Stimulated activated CD4-positive, alpha-beta T cell treated with anti-CD3 and anti-CD28 coated beads, Interleukin-4, amount 100 ng/mL, for 1 hour (primary cell): ENCODE data around the gene CABCOCO1.
"Not testable (repeated sequence)": the region's sequence is repeated elsewhere in the genome, so short reads cannot be mapped to it uniquely, and the experiment has no call there.

Source experiments
- DNase-seq: peaks from one replicate; pipeline ENCODE4 v3.0.0-alpha.2; 2020

CABCOCO1 gene

DNA sequence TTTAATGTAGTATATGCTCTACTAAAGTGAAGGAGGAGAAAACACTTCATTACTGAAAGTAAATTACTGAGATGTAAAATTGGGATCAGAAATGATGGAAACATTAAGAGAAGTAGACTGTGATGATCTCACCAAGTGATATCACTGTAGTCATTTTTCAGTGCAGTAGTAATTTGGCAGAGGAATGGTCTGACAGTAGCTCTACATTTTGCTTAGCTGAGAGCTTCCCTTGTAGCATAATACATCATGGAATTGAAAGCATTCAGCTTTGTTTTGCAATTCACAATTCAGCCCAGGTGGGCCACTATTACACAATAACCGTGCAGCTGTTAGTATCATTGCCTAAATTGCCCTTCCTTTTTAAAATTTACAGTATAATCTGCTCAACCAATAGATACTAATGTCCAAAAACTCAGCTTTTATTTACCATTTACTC, 19.4 kb upstream of the CABCOCO1 start:
- no peak for DNase-seq

GRCh38 chr10:61653699-61654098, 9.0 kb upstream of the CABCOCO1 start:
- no peak for DNase-seq

GRCh38 chr10:61655335-61655851, 7.3 kb upstream of the CABCOCO1 start:
- DNase-seq: no peak

DNA sequence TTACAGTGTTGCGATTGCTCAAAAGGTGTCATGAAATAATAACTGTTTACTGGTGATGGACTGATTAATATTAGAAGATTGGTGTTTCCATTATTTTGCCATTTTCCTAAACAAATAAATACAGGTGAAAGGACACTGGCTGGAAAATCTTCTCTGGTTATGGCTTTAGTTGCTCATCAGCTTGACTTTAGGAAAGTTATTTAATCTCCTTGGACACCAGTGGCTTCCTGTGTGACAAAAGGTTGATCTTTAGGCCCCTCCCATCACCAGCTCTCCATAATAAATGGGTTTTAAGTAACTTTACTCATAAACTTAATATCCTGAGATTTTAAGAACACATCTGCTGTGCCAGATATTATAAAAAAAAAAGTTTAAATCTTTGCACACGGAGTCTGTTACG, 737 bp downstream of the CABCOCO1 start:
- DNase-seq: no peak

DNA sequence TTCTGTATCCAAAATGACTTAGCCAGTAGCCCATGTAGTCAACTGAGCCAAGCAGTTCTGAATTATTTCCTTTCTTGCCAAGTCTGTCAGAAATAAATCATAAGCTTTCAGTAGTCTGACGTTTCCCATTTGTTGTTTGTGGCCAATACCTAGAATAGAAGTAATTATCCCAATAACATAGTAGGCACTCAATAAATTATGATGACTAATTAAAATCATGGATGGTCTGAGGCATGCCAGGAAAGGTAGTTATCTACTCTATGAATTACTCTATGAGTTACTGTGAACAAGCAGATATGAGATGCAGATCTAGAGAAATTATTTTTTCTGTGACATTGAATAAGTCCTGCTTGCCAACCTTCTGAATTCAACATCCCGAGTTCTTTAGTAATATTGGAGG, 2.3 kb downstream of the CABCOCO1 start:
- no peak for DNase-seq

DNA sequence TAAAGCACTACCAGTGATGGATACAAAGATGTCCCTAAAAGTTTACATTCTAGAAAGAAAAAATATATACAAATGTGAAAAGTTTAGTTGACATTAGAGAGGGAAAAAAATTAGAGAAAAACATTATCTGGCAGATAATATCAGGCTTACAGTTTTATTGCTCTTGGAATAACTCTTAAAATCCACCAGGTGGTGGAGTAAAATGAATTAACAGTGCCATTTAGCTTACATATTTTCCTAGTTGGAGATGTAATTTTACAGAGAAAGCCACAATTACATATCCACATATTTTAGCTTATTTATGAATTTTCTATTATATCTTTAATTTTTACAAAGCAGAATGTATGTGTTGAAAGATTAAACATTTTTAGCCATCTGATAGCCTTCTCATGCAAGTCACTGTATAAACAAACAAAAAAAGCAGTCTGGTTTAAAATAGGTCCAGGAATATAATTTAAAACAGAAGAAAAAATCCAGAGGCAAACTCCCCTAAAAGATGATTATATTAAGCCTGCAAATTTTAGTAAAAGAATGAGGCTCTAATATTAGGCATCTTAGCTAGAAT, 6.5 kb downstream of the CABCOCO1 start:
- no peak for DNase-seq

DNA sequence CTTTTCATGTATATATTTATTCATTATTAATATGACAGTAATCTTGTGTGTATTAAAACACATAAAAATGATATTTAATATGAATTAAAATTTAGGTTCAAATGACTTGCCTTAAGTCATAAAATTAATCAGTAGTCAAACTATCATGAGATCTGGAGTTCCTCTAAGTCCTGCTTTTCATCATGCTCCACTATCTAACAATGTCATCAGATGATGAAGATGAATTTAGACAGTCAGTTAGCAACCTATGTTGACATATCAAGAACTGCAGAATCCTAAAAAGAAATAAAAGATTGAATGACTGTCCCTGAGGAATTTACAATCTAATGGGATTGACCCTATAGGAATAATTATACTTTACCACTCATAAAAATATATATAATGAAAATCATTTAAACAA, 7.1 kb downstream of the CABCOCO1 start:
- no peak for DNase-seq

GRCh38 chr10:61673360-61673759, 10.6 kb downstream of the CABCOCO1 start:
- no peak for DNase-seq

DNA sequence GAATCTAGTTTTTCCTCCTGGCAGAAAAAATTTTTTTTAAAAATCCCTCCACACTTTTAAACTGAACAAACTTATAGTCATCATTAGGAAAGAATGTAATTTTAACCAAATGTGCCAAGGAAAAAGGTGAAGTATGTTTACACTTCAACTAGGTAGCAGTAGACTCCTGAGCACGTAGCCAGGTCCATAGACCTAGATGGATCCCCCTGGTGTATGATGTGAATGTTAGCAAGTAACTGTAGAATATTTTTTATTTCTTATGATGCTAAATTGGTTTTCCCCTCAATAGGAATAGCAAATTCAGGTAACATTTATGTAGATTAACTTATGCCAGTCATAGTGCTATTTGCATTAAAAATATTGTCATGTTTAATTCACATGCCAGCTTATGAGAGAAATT, 19.6 kb downstream of the CABCOCO1 start:
- no peak for DNase-seq

DNA sequence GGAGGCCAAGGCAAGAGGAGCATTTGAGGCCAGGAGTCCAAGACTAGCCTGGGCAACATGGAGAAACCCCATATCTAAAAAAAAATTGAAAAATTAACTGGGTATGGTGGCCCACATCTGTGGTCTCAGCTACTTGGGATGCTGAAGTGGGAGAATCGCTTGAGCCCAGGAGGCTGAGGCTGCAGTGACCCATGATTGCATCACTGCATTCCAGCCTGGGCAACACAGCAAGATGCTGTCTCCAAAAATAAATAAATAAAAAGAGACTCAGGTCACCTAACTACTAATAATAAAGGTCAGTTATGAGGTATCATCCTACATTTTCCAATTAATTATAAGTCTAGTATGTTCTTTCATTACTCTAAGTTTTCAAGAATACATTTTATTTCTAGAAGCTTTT, 20.6 kb downstream of the CABCOCO1 start:
- no peak for DNase-seq

- no peak for DNase-seq
Measured at GRCh38 chr10:61684894-61685507, 22.3 kb downstream of the CABCOCO1 start.

GRCh38 chr10:61688551-61689308, 26.0 kb downstream of the CABCOCO1 start:
- DNase-seq: no peak

DNA sequence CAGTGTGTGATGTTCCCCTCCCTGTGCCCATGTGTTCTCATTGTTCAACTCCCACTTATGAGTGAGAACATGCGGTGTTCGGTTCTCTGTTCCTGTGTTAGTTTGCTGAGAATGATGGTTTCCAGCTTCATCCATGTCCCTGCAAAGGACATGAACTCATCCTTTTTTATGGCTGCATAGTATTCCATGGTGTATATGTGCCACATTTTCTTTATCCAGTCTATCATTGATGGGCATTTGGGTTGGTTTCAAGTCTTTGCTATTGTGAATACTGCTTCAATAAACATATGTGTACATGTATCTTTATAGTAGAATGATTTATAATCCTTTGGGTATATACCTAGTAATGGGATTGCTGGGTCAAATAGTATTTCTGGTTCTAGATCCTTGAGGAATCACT, 28.9 kb downstream of the CABCOCO1 start:
- DNase-seq: not testable (repeated sequence)

GRCh38 chr10:61692447-61693010, 29.8 kb downstream of the CABCOCO1 start:
- no peak for DNase-seq

GRCh38 chr10:61698968-61699655, 36.4 kb downstream of the CABCOCO1 start:
- DNase-seq: no peak

DNA sequence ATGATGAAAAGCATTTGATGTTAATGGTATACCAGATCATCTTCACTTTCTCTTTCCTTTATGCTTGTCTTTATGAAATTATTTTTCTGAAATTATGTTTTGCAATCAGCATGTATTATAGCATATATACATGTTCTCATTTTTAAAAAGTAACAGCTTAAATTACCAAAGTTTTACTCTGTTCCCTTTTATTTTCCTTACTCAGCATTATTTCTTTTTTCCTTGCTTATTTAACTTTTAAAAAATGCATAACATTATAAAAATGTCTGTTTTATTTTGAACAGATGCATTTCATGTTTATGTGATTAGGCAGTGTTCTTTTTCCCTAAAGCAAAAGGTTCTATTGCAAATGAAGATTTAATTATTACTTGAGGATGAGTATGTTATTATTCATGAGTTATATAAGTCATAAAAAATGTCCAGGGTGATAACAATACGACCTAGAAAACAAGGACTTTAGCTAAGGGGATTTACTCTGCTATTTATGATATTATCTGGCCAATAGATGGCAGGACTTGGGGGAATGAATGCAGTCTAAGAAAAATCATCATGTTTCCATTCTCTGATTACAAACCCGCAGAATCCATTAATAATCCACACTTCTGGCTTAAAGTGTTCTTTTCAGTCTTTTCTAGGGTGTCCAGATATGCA, 38.5 kb downstream of the CABCOCO1 start:
- DNase-seq: no peak

GRCh38 chr10:61701706-61702105, 39.0 kb downstream of the CABCOCO1 start:
- DNase-seq: no peak

- no peak for DNase-seq
Measured at GRCh38 chr10:61702584-61702983, 39.9 kb downstream of the CABCOCO1 start.

GRCh38 chr10:61705022-61705613, 42.4 kb downstream of the CABCOCO1 start:
- DNase-seq: no peak

- no peak for DNase-seq
Measured at GRCh38 chr10:61708846-61709245, 46.1 kb downstream of the CABCOCO1 start.

- DNase-seq: not testable (repeated sequence)
Measured at GRCh38 chr10:61712105-61712504, 49.4 kb downstream of the CABCOCO1 start.

- not testable (repeated sequence) for DNase-seq
Measured at GRCh38 chr10:61719475-61719874, 56.7 kb downstream of the CABCOCO1 start.
